Endodermal cell (in vitro differentiated cells): ENCODE data around the gene CPLANE2. TPM values are rescaled to one million over a fixed set of nuclear protein-coding genes. Genes with fewer than 3 reads are reported as not detected.

ENCODE experiments used
- DNase-seq: peaks from one replicate; pipeline ENCODE4 v3.0.0-alpha.2; 2017
- H3K27ac ChIP-seq: 2 replicates; pipeline ENCODE4 v1.5.1; 2013; ENCODE audit warnings: mild to moderate bottlenecking, low read depth, low read length, moderate library complexity
- H3K27me3 ChIP-seq: 2 replicates; pipeline ENCODE4 v1.6.1; 2013; ENCODE audit warnings: mild to moderate bottlenecking, low read length, moderate library complexity; ENCODE audit not compliant: insufficient read depth, control insufficient read depth, poor library complexity, severe bottlenecking
- H3K36me3 ChIP-seq: 2 replicates; pipeline ENCODE4 v1.7.0; 2013; ENCODE audit warnings: mild to moderate bottlenecking, low read length, moderate library complexity; ENCODE audit not compliant: control insufficient read depth, insufficient read depth
- H3K4me1 ChIP-seq: one replicate; pipeline ENCODE4 v1.7.0; 2013; ENCODE audit warnings: low read length; ENCODE audit not compliant: control insufficient read depth, insufficient read depth
- H3K4me3 ChIP-seq: 2 replicates; pipeline ENCODE4 v1.5.1; 2013; ENCODE audit warnings: mild to moderate bottlenecking, low read length, moderate library complexity
- H3K9ac ChIP-seq: 2 replicates; pipeline ENCODE4 v1.6.1; 2013; ENCODE audit warnings: mild to moderate bottlenecking, low read length, moderate library complexity; ENCODE audit not compliant: poor library complexity, severe bottlenecking; ENCODE audit errors: extremely low read depth
- H3K9me3 ChIP-seq: 2 replicates; pipeline ENCODE4 v1.6.1; 2013; ENCODE audit warnings: mild to moderate bottlenecking, low read length, moderate library complexity; ENCODE audit not compliant: control insufficient read depth
- H3K27ac Mint-ChIP-seq: 2 replicates; pipeline ENCODE4 v1.8.0; 2020; ENCODE audit warnings: mixed read lengths
- H3K27me3 Mint-ChIP-seq: 2 replicates; pipeline ENCODE4 v1.8.0; 2021; ENCODE audit warnings: mild to moderate bottlenecking, mixed read lengths; ENCODE audit not compliant: insufficient read depth
- H3K36me3 Mint-ChIP-seq: 2 replicates; pipeline ENCODE4 v1.8.0; 2020; ENCODE audit warnings: low read depth, mixed read lengths
- H3K4me1 Mint-ChIP-seq: 2 replicates; pipeline ENCODE4 v1.8.0; 2020; ENCODE audit warnings: mixed read lengths
- H3K4me3 Mint-ChIP-seq: 2 replicates; pipeline ENCODE4 v1.8.0; 2020; ENCODE audit warnings: mild to moderate bottlenecking, moderate library complexity, mixed read lengths
- H3K9me3 Mint-ChIP-seq: 2 replicates; pipeline ENCODE4 v1.8.0; 2020; ENCODE audit warnings: mild to moderate bottlenecking, mixed read lengths
- CTCF ChIP-seq: fragments of 200-600 bp; sonication (generic); conservative IDR thresholded peaks from 2 replicates; pipeline ENCODE4 v1.5.0; 2021; ENCODE audit warnings: antibody characterized with exemption, mild to moderate bottlenecking
- WGBS, 2 experiments: methylation state at CpG; one replicate each; pipeline versions ENCODE4 v1.1.5 to v1.1.7; 2013; ENCODE audit warnings: missing lambda C conversion rate in 2 of 2, mixed read lengths in 1 of 2; ENCODE audit not compliant: insufficient coverage in 1 of 2, insufficient read length in 1 of 2; 5-methylcytosine and 5-hydroxymethylcytosine counted together
- total RNA-seq, 2 donors: library from RNA; stranded (reverse); fragmentation: NEBNext Ultra II Directional in 1 of 2; extraction: Animal tissue kit (Norgen Biotek cat#: 25700) in 1 of 2; gene quantifications; 2 replicates in 1 of 2; 3 replicates in 1 of 2; pipeline ENCODE4 v1.2.1, GENCODE V29; 2021

The CPLANE2 gene
- total RNA-seq, 2 donors from 2014 or later: 9.6 to 10.3 TPM

DNA sequence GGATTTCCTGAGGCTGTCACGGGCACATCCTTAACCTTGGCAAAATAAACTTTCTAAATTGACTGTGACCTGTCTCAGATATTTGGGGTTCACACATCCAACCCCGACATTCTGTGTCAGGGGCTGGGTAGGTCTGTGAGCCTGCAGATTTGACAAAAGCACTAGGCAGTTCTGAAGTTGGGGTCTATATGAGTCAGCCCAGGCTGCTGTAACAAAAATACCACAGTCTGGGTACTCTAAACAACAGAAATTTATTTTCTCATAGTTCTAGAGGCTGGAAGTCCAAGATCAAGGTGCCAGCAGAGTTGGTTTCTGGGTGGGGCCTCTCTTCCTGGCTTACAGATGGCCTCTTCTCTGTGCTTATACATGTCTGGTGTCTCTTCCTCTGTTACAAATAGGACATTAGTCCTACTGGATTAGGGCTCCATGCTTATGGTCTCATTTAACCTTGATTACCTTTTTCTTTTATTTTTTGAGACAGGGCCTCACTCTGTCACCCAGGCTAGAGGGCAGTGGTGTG lies 3.0 kb upstream of the CPLANE2 start:
- no peaks in the 10 kb centered on the region for H3K9me3 ChIP-seq
- no peak overlapping the region for H3K27ac ChIP-seq
- no peak overlapping the region for H3K9ac ChIP-seq
- H3K4me1 Mint-ChIP-seq: peaks cover 12% of the 10 kb centered on the region
- no peak overlapping the region for H3K4me3 ChIP-seq
- no peaks in the 10 kb centered on the region for H3K36me3 Mint-ChIP-seq
- no peaks in the 10 kb centered on the region for H3K27me3 ChIP-seq
- H3K27me3 Mint-ChIP-seq: no peaks in the 10 kb centered on the region
- 92 to 93% methylated on average over 2 of the region's 2 CpGs for WGBS, 2 experiments
- no peak for DNase-seq
- peaks cover 5% of the 10 kb centered on the region for H3K4me1 ChIP-seq
- no peak for TF ChIP-seq CTCF
- no peaks in the 10 kb centered on the region for H3K9me3 Mint-ChIP-seq
- no peak overlapping the region for H3K4me3 Mint-ChIP-seq
- H3K36me3 ChIP-seq: no peaks in the 10 kb centered on the region
- H3K27ac Mint-ChIP-seq: no peak overlapping the region

DNA sequence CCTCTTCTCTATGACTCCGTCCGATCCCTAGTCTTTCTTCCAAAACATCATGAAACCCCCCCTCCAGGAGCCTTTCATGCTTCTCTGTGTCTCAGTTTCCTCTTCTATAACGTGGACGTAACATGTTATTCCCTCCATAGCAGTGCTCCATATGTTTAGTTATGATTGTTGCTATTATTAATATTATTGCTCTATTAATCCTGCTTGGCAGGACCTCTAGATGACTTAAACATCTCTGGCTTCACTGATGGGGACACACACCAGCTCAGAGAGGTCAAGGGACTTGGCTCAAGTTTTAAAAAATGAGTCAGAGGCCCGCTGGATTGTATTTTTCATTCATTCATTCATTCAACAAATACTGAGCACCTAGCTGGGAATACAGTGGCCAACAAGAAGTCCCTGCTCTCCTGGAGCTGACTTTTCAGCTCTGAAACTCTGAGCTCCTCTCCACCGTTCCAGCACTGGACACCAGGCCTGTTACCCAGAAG lies 404 bp upstream of the CPLANE2 start:
- peaks cover 5% of the 10 kb centered on the region for H3K4me1 ChIP-seq
- peaks cover 1% of the 10 kb centered on the region for H3K36me3 Mint-ChIP-seq
- peak overlapping the region; percentile 86 for H3K4me3 ChIP-seq
- H3K27me3 ChIP-seq: no peaks in the 10 kb centered on the region
- TF ChIP-seq CTCF: no peak
- no peaks in the 10 kb centered on the region for H3K9me3 Mint-ChIP-seq
- H3K4me1 Mint-ChIP-seq: peaks cover 10% of the 10 kb centered on the region
- WGBS, 2 experiments: 33 to 43% methylated on average over 3 to 6 of the region's 6 CpGs
- no peak overlapping the region for H3K27ac ChIP-seq
- H3K9me3 ChIP-seq: no peaks in the 10 kb centered on the region
- H3K27me3 Mint-ChIP-seq: no peaks in the 10 kb centered on the region
- no peaks in the 10 kb centered on the region for H3K36me3 ChIP-seq
- peak overlapping the region; percentile 76 for H3K27ac Mint-ChIP-seq
- peak overlapping the region; percentile 76 for H3K4me3 Mint-ChIP-seq
- H3K9ac ChIP-seq: peak overlapping the region; percentile 15
- no peak for DNase-seq

- H3K36me3 ChIP-seq: no peaks in the 10 kb centered on the region
- H3K9me3 ChIP-seq: no peaks in the 10 kb centered on the region
- peaks cover 10% of the 10 kb centered on the region for H3K4me1 Mint-ChIP-seq
- H3K4me3 Mint-ChIP-seq: peak overlapping the region; percentile 76
- peak overlapping the region; percentile 55 for H3K27ac Mint-ChIP-seq
- peak overlapping the region; percentile 86 for H3K4me3 ChIP-seq
- peak; percentile 62 for TF ChIP-seq CTCF
- H3K27me3 ChIP-seq: no peaks in the 10 kb centered on the region
- peaks cover 1% of the 10 kb centered on the region for H3K36me3 Mint-ChIP-seq
- no peak overlapping the region for H3K27ac ChIP-seq
- 59 to 78% methylated on average over 3 to 6 of the region's 6 CpGs for WGBS, 2 experiments
- H3K4me1 ChIP-seq: peaks cover 5% of the 10 kb centered on the region
- H3K27me3 Mint-ChIP-seq: no peaks in the 10 kb centered on the region
- no peaks in the 10 kb centered on the region for H3K9me3 Mint-ChIP-seq
- no peak for DNase-seq
- no peak overlapping the region for H3K9ac ChIP-seq
These were observed 956 bp downstream of the CPLANE2 start for GRCh38 chr1:16235944-16236510.
